DMS53 treated with DMSO at 0.1 percent for 48 hours (cell line): ENCODE measurements around the gene DPYSL3.
"Not testable (repeated sequence)": the region's sequence is repeated elsewhere in the genome, so short reads cannot be mapped to it uniquely, and the experiment has no call there.

Experiments used
- DNase-seq: peaks from one replicate; lab custom pipeline; 2025; ENCODE audit not compliant: unreplicated experiment; lab: John Stamatoyannopoulos, UW

The DPYSL3 gene

GRCh38 chr5:147372191-147372590 lies 137.7 kb downstream of the DPYSL3 start:
- no peak for DNase-seq

- no peak for DNase-seq
Observed at GRCh38 chr5:147371290-147371689, 138.6 kb downstream of the DPYSL3 start.

GRCh38 chr5:147369742-147370374 lies 140.0 kb downstream of the DPYSL3 start:
- peak; percentile 11 for DNase-seq

GRCh38 chr5:147367381-147367780 lies 142.5 kb downstream of the DPYSL3 start:
- DNase-seq = not testable (repeated sequence)

GRCh38 chr5:147361441-147362175 lies 148.3 kb downstream of the DPYSL3 start:
- DNase-seq = no peak

- DNase-seq = no peak
Observed at GRCh38 chr5:147360816-147361215, 149.1 kb downstream of the DPYSL3 start.

- DNase-seq = no peak
Observed at GRCh38 chr5:147359581-147359980, 150.3 kb downstream of the DPYSL3 start.

GRCh38 chr5:147359101-147359500 lies 150.8 kb downstream of the DPYSL3 start:
- no peak for DNase-seq

GRCh38 chr5:147349241-147349640 lies 160.6 kb downstream of the DPYSL3 start:
- no peak for DNase-seq

- no peak for DNase-seq
Observed at GRCh38 chr5:147348451-147348850, 161.4 kb downstream of the DPYSL3 start.

GRCh38 chr5:147348046-147348445 lies 161.8 kb downstream of the DPYSL3 start:
- no peak for DNase-seq

- DNase-seq = no peak
Observed at GRCh38 chr5:147346006-147346561, 163.8 kb downstream of the DPYSL3 start.

GRCh38 chr5:147344861-147345260 lies 165.0 kb downstream of the DPYSL3 start:
- no peak for DNase-seq

- no peak for DNase-seq
Observed at GRCh38 chr5:147341345-147341744, 168.5 kb downstream of the DPYSL3 start.

GRCh38 chr5:147340941-147341340 lies 168.9 kb downstream of the DPYSL3 start:
- DNase-seq = no peak
